NCI-H1436 (cell line): ENCODE data around the gene ZMYM4.
"Not testable (repeated sequence)": the region's sequence is repeated elsewhere in the genome, so short reads cannot be mapped to it uniquely, and the experiment has no call there.

Experiments
- DNase-seq: peaks from one replicate; lab custom pipeline; 2025; lab: John Stamatoyannopoulos, UW

The ZMYM4 gene

GRCh38 chr1:35268282-35269200, at the start of gene ZMYM4:
TSS of gene ZMYM4 (plus strand) at chr1:35268709. CDS start at chr1:35269047, 338 bp downstream.
- peak; percentile 95 for DNase-seq

DNA sequence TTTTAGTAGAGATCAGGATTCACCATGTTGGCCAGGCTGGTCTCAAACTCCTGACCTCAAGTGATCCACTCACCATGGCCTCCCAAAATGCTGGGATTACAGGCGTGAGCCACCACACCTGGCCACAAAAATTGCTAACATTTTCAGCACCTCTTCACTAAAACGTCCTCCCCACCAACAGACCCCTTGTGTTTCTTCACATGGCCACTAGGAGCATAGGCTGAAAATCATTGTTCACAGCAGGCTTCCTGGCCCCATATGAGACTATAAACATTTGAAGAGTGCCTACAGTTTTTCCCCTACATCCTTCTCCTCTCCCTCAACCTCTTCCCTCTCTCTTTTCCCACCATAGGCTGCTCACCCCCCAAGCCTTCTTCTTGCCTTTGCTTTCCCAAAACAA, 47.5 kb upstream of the ZMYM4 start:
- DNase-seq: peak; percentile 2

DNA sequence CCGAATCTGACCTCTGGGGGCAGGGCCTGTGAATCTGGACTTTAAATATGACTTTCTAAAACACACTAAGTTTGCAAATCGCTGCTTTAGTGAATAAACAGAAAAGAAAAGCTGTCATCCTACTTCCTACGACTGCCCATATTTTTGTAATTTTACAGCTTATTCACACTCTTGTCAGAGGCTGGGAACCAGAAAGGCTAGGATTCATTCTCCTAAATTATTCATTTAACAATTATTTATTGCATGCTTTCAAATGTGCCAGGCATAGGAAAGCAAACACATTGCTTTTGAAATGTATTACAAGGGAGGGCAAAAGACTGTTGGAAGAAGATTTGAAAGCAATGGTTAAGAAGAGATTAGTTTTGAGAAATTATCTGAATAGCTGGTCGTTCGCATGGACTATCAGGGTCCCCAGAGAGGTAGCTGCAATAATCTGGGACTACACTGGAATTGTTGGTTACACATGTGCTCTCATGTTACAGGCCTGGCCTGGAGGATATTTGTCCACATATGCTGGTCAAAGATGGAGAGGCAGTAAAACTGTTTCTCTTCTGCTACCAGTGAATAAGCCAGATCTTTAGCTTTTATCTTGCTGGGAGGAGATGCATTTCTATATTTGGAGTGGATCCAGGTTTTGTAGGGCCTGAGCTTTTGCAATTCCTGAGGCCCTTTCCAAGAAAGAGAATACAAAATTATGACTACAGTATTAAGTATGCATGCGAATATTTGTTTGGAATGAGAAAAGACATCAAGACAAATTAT, 46.0 kb upstream of the ZMYM4 start:
- no peak for DNase-seq

DNA sequence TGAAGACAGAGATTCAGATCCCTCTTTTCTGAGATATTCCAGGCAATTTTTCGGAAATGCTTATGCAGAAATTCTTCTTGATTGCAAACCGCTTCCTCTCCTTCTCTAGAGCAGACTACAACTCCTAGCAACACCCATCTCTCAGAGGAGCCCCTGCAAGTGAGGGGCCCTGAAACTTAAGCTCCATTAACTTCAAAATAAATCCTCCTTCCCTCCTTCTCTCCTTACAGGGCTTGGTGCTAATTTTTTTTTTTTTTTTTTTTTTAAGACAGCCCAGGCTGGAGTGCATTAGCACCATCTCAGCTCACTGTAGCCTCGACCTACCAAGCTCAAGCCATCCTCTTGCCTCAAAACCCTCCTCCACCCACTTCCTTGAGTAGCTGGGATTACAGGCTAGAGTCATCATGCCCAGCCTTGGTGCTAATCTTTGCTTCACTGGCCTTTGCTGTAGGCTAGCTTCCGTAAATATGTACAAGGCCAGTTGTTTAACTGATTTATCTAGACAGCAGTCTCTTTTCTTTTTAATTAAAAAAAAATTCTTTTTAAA, 45.4 kb upstream of the ZMYM4 start:
- no peak for DNase-seq

GRCh38 chr1:35226546-35226945, 42.0 kb upstream of the ZMYM4 start:
- DNase-seq: no peak

- DNase-seq: no peak
Observed at GRCh38 chr1:35229587-35230360, 38.7 kb upstream of the ZMYM4 start.

GRCh38 chr1:35231287-35231686, 37.2 kb upstream of the ZMYM4 start:
- no peak for DNase-seq

DNA sequence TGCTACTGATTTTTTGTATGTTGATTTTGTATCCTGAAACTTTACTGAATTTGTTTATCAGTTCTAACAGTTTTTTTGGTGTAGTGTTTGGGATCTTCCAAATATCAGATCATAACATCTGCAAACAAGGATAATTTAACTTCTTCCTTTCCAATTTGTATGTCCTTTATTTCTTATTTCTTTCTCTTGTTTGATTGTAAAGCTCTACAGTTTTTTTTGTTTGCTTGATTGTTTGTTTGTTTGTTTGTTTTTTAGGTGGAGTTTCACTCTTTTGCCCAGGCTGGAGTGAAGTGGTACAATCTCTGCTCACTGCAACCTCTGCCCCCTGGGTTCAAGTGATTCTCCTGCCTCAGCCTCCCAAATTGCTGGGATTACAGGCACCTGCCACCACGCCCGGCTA, 31.7 kb upstream of the ZMYM4 start:
- DNase-seq: not testable (repeated sequence)

DNA sequence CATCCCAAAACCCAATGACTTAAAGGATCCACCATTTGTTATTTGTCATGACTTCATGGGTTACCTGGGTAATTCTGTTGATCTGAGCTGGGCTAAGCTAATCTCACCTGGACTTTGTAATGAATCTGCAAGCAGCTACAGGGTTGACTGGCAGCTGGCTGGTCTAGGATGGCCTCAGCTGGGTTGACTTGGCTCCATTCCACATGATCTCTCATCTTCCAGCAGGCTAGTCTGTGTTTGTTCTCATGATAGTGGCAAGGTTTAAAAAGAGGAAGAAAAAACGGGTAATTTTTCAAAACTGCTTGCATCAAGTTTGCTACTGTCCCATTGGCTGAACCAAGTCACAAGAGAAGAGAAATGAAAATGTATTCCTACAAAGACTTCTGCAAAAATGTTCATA, 24.8 kb upstream of the ZMYM4 start:
- DNase-seq: no peak

DNA sequence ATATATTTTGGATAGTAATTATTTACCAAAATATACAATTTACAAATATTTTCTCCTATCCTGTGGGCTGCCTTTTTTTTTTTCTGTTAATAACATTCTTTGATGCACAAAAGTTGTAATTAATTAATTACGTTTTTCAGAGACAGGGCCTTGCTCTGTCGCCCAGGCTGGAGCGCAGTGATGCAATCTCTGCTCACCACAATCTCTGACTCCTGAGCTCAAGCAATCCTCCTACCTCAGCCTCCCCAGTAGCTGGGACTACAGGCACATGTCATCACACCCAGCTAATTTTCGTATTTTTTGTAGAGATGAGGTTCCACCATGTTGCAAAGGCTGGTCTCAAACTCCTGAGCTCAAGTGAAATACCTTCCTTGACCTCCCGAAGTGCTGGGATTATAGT, 21.3 kb upstream of the ZMYM4 start:
- DNase-seq: no peak

- DNase-seq: no peak
Observed at GRCh38 chr1:35253941-35254340, 14.6 kb upstream of the ZMYM4 start.

GRCh38 chr1:35255276-35255675, 13.2 kb upstream of the ZMYM4 start:
- DNase-seq: no peak

GRCh38 chr1:35259561-35259960, 8.9 kb upstream of the ZMYM4 start:
- no peak for DNase-seq

- DNase-seq: no peak
Observed at GRCh38 chr1:35261412-35262120, 6.9 kb upstream of the ZMYM4 start.

- DNase-seq: no peak
Observed at GRCh38 chr1:35264035-35264434, 4.5 kb upstream of the ZMYM4 start.

DNA sequence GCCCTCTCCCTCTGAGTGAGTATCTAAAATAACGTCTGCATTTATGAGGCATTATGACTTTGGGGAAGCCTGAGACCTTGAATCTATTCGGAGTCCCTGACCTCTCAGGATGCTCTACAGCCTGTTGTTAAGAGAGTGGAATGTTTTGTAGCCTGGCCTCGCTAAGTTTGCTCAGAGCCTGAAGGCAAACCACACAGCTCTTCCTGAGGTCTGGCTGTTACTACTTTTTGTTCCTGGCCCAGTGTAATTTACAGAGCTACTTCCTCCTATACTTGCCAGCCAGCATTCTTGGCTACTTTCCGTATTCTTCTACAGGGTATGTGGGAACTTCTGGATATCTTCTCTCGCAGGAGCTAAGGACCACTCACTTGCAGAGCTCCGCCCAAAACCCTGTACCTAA, 3.6 kb upstream of the ZMYM4 start:
- no peak for DNase-seq

DNA sequence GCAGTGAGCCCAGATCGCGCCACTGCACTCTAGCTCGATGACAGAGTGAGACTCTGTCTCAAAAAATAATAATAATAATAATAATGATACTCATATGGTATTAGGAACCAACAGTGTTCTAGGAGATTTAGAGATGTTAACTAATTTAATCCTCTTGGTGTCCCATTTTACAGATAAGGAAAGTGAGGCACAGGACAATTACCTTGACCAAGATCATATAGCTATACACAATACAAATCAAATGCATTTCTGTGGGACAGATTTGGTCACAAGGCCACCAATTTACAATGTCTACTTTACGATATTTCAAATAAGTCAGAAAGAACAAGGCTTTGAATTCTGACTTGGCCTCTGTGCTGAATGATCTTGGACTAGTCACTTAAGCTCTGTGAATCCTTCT, 2.2 kb upstream of the ZMYM4 start:
- no peak for DNase-seq

GRCh38 chr1:35269201-35269988, 886 bp downstream of the ZMYM4 start:
- no peak for DNase-seq

GRCh38 chr1:35269989-35270289, 1.4 kb downstream of the ZMYM4 start:
- DNase-seq: no peak

DNA sequence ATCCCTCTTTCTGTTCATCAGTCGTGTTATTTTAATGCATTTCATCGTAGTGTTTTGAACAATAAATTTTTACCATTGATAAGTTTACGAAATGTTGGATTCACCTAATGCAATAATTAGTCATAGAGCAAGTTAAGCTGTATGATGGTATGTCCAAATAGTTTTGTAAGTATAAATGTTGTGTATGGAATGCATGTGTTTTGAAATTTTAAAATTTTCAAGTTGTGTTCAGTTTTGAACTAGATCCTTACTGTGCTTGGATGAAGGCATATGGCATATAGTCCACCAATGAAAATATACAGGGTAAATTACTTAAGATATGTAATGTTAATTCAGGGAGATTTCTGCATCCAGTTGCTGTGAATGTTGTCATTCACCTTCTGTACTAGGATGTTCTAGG, 2.3 kb downstream of the ZMYM4 start:
- no peak for DNase-seq

DNA sequence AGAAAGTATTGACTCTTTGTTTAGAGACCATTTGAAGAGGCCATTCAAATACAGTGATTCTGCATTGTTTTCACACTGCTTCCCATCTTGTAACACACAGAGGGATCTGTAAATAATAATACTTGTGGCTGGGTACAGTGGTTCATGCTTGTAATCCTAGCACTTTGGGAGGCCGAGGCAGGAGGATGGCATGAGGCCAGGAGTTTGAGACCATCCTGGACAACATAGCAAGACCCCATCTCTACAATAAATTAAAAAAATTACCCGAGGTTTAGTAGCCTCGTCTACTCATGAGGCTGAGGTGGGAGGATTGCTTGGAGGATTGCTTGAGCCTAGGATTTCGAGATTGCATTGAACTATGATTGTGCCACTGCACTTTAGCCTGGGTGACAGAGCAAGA, 5.7 kb downstream of the ZMYM4 start:
- no peak for DNase-seq
